Sigmoid colon (tissue), 7 donors: Measurements from ENCODE around the gene LITAFD. TPM values are rescaled to one million over a fixed set of nuclear protein-coding genes. Genes with fewer than 3 reads are reported as not detected.
"Not testable (repeated sequence)": the region's sequence is repeated elsewhere in the genome, so short reads cannot be mapped to it uniquely, and the experiment has no call there.

Source experiments
- DNase-seq: peaks from one replicate; pipeline ENCODE4 v3.0.0-alpha.2; 2019
- H3K27ac ChIP-seq, 4 donors: fragments of 200-600 bp; sonication (generic); one replicate each; pipeline ENCODE4 v1.5.1; 2016 to 2019; ENCODE audit warnings: mild to moderate bottlenecking in 1 of 4
- H3K27me3 ChIP-seq, 3 donors: fragments of 200-600 bp; sonication (generic); one replicate each; pipeline ENCODE4 v1.5.1; 2019; ENCODE audit warnings: mild to moderate bottlenecking in 1 of 3
- H3K36me3 ChIP-seq, 4 donors: fragments of 200-600 bp; sonication (generic); one replicate each; pipeline ENCODE4 v1.5.1; 2016 to 2019
- H3K4me1 ChIP-seq, 4 donors: fragments of 200-600 bp; sonication (generic); one replicate each; pipeline ENCODE4 v1.5.1; 2017 to 2019
- H3K4me3 ChIP-seq, 4 donors: fragments of 200-600 bp; sonication (generic); one replicate each; pipeline ENCODE4 v1.5.1; 2017 to 2019; ENCODE audit warnings: mild to moderate bottlenecking in 2 of 4, moderate library complexity in 1 of 4
- H3K9me3 ChIP-seq, 4 donors: fragments of 200-600 bp in 3 of 4; sonication (generic) in 3 of 4; one replicate each; pipeline versions ENCODE4 v1.5.1 to v1.6.1; 2013 to 2019
- CTCF ChIP-seq, 4 experiments: fragments of 450-650 bp in 3 of 4; fragments of 200-600 bp in 1 of 4; IDR thresholded peaks; one replicate each; pipeline ENCODE4 v1.5.1; 2016 to 2019; ENCODE audit warnings: antibody characterized with exemption in 4 of 4, mild to moderate bottlenecking in 3 of 4, moderate library complexity in 2 of 4
- EP300 ChIP-seq, 4 donors: sonication (generic); formaldehyde crosslinking; IDR thresholded peaks; one replicate each; pipeline ENCODE4 v1.6.1; 2017; ENCODE audit warnings: antibody characterized with exemption in 4 of 4
- POLR2A ChIP-seq, 2 donors: fragments of 450-650 bp; IDR thresholded peaks; one replicate each; pipeline ENCODE4 v1.6.1; 2016; ENCODE audit warnings: antibody characterized with exemption in 2 of 2, mild to moderate bottlenecking in 2 of 2, moderate library complexity in 2 of 2
- POLR2AphosphoS5 ChIP-seq, 4 donors: sonication (generic); formaldehyde crosslinking; IDR thresholded peaks; one replicate each; pipeline ENCODE4 v1.6.1; 2017; ENCODE audit warnings: antibody characterized with exemption in 4 of 4
- WGBS, 2 donors: extraction: QIAGEN DNeasy Blood & Tissue Kit; methylation state at CpG; one replicate each; pipeline ENCODE4 v1.1.7; 2013; 5-methylcytosine and 5-hydroxymethylcytosine counted together
- intact Hi-C: fragments of 100-400 bp; cut with DNase I; formaldehyde crosslinking; loops from one replicate; pipeline ENCODE4 v1.15.1; 2023
- polyA plus RNA-seq, 3 donors: library from polyadenylated mRNA; stranded (reverse); fragments of 200-250 nt; gene quantifications; one replicate each; pipeline ENCODE4 v1.2.3, GENCODE V29; 2013
- total RNA-seq, 4 donors: library from RNA; depleted of rRNA; stranded (reverse); fragments of >200 nt; gene quantifications; one replicate each; pipeline ENCODE4 v1.1.0, GENCODE V29; 2016
- donor health status: healthy with polysubstance abuse.
- donor health status: Bipolar disorder and iron deficiency.
- donor health status: healthy.

LITAFD gene
- total and polyA plus RNA-seq, 7 donors = not detected

- WGBS, 2 donors = 0% methylated on average over 16 of the region's 16 CpGs
- intact Hi-C loops = loop anchor here (5.0 kb wide), 2 partner anchors 71 to 196 kb away; partner anchors contain the start of genes ABAT, PMM2 and TMEM186
- H3K4me1 ChIP-seq = peaks cover 0 to 57% (median 49%) of the 10 kb centered on the region in 4 donors
- no peak for TF ChIP-seq POLR2AphosphoS5 (IDR thresholded peaks at IDR 0.05)
- TF ChIP-seq CTCF (IDR thresholded peaks at IDR 0.05) = no peak
- TF ChIP-seq POLR2A (IDR thresholded peaks at IDR 0.05) = no peak
- TF ChIP-seq EP300 (IDR thresholded peaks at IDR 0.05) = no peak
- peaks cover 0 to 15% (median 0%) of the 10 kb centered on the region in 3 donors for H3K27me3 ChIP-seq
- H3K27ac ChIP-seq = peak overlapping the region; percentile 74 to 89 (median 84)
- no peak for DNase-seq
- no peaks in the 10 kb centered on the region for H3K9me3 ChIP-seq
- H3K36me3 ChIP-seq = no peaks in the 10 kb centered on the region
- peak overlapping the region; percentile 52 to 82 (median 66) for H3K4me3 ChIP-seq
Observed at GRCh38 chr16:8867932-8868415, 14.2 kb upstream of the LITAFD start.

GRCh38 chr16:8868416-8869211, 13.5 kb upstream of the LITAFD start, which contains the start of gene CARHSP1:
TSS of gene CARHSP1 (minus strand) at chr16:8869006. CDS start at chr16:8859328, 9,678 bp downstream.
- H3K36me3 ChIP-seq = no peaks in the 10 kb centered on the region
- H3K27ac ChIP-seq = peak within 1 kb of the TSS; percentile 74 to 89 (median 84)
- H3K27me3 ChIP-seq = peaks cover 0 to 15% (median 0%) of the 10 kb centered on the region in 3 donors
- peak; percentile 93 for DNase-seq
- peak within 1 kb of the TSS; percentile 52 to 82 (median 66) for H3K4me3 ChIP-seq
- peaks cover 0 to 52% (median 45%) of the 10 kb centered on the region in 4 donors for H3K4me1 ChIP-seq
- peak; percentile 63 to 78 (median 74) for TF ChIP-seq POLR2AphosphoS5 (IDR thresholded peaks at IDR 0.05)
- no peak for TF ChIP-seq CTCF (IDR thresholded peaks at IDR 0.05)
- peak; percentile 9 to 49 for TF ChIP-seq POLR2A (IDR thresholded peaks at IDR 0.05)
- no peak for TF ChIP-seq EP300 (IDR thresholded peaks at IDR 0.05)
- H3K9me3 ChIP-seq = no peaks in the 10 kb centered on the region
- 1% methylated on average over 83 of the region's 83 CpGs for WGBS, 2 donors
- intact Hi-C loops = loop anchor here (5.0 kb wide), 2 partner anchors 71 to 196 kb away; partner anchors contain the start of genes ABAT, PMM2 and TMEM186

GRCh38 chr16:8869212-8869987, 12.8 kb upstream of the LITAFD start:
- peak overlapping the region; percentile 74 to 89 (median 84) for H3K27ac ChIP-seq
- TF ChIP-seq POLR2A (IDR thresholded peaks at IDR 0.05) (no peak), CTCF (IDR thresholded peaks at IDR 0.05) (peak in 1 of 4 experiments; percentile 13)
- 29 to 37% methylated on average over 37 of the region's 37 CpGs for WGBS, 2 donors
- peaks cover 0 to 47% (median 38%) of the 10 kb centered on the region in 4 donors for H3K4me1 ChIP-seq
- peaks cover 0 to 15% (median 0%) of the 10 kb centered on the region in 3 donors for H3K27me3 ChIP-seq
- intact Hi-C loops = loop anchor here (5.0 kb wide), 2 partner anchors 72 to 197 kb away; partner anchors contain the start of genes ABAT, PMM2 and TMEM186
- H3K36me3 ChIP-seq = no peaks in the 10 kb centered on the region
- no peaks in the 10 kb centered on the region for H3K9me3 ChIP-seq
- H3K4me3 ChIP-seq = peak overlapping the region; percentile 52 to 82 (median 66)
- no peak for DNase-seq

GRCh38 chr16:8869988-8870241, 12.2 kb upstream of the LITAFD start:
- Histone ChIP-seq H3K27me3 (peaks cover 0 to 15% (median 0%) of the 10 kb centered on the region in 3 donors), H3K4me1 (peaks cover 0 to 42% (median 33%) of the 10 kb centered on the region in 4 donors), H3K27ac (peak overlapping the region in 1 of 4 donors; percentile 89)
- WGBS, 2 donors = 93 to 95% methylated on average over 10 of the region's 10 CpGs
- H3K36me3 ChIP-seq, DNase-seq, H3K9me3 ChIP-seq, H3K4me3 ChIP-seq: not testable (repeated sequence)
- intact Hi-C loops = loop anchor here (5.0 kb wide), 2 partner anchors 73 to 198 kb away; partner anchors contain the start of genes ABAT, PMM2 and TMEM186
